HG03159 (cell line): Measurements from ENCODE around the gene MADD.

ENCODE experiments used
- ATAC-seq: cut with Tn5 transposase; IDR thresholded peaks from one replicate; pipeline ENCODE4 v1.9.1; 2021; ENCODE audit warnings: mild to moderate bottlenecking, moderate library complexity; ENCODE audit not compliant: unreplicated experiment

MADD gene

GRCh38 chr11:47269829-47270305 lies at the start of gene MADD:
TSS of gene MADD (plus strand) at chr11:47270133.
- ATAC-seq, result peak; percentile 73

- ATAC-seq, result no peak
These were observed 49.5 kb upstream of the MADD start for GRCh38 chr11:47220401-47220821.

GRCh38 chr11:47222696-47223095 lies 47.2 kb upstream of the MADD start:
- ATAC-seq, result no peak

DNA sequence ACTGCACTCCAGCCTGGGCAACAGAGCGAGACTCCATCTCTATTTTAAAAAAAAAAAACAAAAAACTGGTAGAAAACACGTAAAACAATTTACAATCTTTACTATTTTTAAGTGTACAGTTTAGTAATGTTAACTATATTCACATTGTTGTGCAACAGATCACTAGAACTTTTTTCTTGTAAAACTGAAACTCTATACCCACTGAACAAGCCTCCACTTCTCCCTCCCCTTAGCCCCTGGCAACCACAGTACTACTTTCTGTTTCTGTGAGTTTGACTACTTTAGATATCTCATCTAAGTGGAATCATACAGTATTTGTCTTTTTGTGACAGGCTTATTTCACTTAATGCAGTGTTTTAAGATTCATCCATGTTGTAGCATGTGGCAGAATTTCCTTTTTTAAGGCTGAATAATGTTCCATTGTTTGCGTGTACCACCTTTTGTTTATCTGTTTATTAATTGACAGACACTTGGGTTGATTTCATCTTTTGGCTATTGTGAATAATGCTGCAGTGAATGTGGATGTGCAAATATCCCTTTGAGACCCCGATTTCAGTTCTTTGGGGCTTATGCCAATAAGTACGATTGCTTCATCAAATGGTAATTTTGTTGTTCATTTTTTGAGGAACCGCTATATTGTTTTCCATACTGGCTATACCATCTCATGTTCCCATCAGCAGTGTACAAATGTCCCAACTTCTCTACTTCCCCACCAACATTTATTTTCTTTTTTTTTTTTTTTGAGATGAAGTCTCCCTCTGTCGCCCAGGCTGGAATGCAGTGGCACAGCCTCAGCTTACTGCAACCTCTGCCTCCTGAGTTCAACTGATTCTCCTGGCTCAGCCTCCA lies 44.2 kb upstream of the MADD start:
- ATAC-seq, result peak; percentile 70

GRCh38 chr11:47229161-47229560 lies 40.8 kb upstream of the MADD start:
- ATAC-seq, result no peak

DNA sequence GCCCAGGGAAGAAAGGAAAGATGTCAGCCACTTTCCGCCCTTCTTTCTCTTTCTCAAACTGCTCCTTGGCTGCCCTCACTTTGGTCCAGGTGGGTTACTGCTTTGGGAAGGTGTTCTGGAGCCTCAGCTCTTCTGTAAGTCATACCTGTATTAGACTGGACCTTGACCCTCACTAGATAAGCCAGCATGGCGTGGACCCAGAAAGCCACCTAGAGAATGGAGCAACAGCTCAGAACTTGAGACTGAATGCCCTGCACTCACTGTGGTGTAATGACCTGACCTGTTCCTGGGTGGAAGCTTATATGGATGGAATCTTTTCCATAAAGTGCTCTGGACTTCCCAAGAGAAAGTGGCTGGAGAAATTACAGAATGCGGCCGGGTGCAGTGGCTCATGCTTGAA lies 36.9 kb upstream of the MADD start:
- no peak for ATAC-seq

- no peak for ATAC-seq
These were observed 35.8 kb upstream of the MADD start for GRCh38 chr11:47233989-47234668.

DNA sequence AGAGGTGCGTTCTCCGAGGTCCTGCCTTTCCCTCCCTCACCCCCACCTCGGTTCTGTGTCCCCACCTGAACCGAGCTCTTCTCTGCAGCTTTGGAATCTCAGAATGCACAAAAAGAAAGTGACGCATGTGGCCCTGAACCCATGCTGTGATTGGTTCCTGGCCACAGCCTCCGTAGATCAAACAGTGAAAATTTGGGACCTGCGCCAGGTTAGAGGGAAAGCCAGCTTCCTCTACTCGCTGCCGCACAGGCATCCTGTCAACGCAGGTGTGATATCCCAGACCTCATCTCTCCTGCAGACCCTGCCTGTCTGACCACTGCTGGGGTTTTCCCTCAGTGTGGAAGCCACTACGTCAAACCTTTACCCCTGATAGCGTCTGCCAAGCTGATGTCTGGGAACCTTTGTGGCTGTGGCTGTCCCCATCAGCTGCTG lies 35.2 kb upstream of the MADD start:
- no peak for ATAC-seq

DNA sequence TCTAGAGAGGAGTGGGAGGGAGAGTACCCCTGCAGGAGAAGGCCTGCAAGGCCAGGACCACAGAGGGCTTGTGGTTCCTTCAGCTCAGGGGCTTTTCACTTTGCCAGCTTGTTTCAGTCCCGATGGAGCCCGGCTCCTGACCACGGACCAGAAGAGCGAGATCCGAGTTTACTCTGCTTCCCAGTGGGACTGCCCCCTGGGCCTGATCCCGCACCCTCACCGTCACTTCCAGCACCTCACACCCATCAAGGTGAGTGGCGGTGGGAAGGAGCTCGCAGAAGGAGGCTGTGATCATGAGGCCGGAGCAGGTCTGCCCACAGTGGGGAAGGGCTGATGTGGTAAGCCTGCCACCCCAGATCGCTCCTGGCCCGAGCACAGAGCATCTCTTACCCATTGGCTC lies 34.8 kb upstream of the MADD start:
- no peak for ATAC-seq

GRCh38 chr11:47236482-47236881 lies 33.5 kb upstream of the MADD start:
- ATAC-seq, result no peak

- ATAC-seq, result no peak
These were observed 30.1 kb upstream of the MADD start for GRCh38 chr11:47239852-47240251.

- ATAC-seq, result no peak
These were observed 28.1 kb upstream of the MADD start for GRCh38 chr11:47241841-47242301.

GRCh38 chr11:47242596-47243192 lies 27.2 kb upstream of the MADD start:
- no peak for ATAC-seq

DNA sequence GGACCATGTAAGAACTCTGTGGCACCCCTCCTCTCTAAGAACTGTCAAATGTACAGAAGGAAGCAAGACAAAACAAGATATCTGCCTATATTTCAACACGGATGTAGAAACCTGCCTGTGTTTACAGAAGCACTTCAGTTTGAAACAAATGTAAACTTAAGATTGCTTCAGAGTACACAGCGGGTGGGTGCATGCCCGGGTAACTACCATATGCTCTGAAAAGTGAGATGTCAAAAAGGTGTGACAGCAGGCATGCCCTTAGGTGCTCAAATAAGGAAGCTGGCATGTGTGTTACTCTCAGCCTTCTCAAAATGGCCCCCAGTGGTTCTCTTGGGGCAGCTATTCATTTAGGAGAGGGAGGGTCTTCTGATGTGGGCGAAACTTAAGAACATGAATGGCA lies 26.5 kb upstream of the MADD start:
- ATAC-seq, result no peak

DNA sequence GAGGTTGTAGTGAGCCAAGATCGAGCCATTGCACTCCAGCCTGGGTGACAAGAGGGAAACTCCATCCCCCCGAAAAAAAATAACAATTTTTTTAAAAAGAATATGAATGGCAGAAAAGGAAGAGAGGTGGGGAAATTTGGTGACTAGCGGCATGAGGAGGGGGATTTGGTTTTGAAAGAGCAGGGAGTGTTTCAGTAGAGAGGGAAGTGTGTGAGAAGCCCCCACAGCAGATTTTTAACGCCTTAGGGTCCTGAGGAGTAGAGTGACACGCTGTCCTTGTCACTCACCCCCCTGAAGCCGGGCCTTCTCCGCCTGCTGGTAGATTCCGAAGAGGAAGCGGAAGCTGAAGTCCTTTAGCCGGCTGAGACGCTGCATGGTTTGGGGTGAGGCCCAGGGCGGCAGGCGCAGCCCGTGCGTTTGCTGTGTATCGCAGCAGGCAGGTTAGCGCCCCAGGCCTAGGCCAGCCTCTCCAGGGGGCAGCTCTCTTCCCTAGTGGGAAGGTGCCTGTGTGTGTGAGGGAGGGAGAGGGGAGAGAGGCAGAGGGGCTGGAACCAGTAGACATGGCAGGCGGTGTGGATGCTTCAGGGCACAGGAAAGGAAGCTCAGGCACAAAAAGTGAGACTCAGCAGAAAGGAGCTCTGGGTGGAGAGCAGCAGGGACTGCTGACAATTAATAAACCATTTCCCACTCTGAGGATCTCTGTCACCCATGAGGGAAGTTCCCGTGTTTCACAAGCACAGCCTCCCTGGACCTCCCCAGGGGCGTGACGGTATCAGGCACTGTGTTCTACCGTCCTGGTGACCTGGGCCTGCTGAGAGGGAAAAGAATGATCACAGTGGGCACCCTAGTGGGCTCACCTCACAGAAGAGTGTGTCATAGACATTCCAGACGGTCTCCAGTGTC lies 25.2 kb upstream of the MADD start:
- no peak for ATAC-seq

GRCh38 chr11:47245611-47246357 lies 24.1 kb upstream of the MADD start:
- no peak for ATAC-seq

DNA sequence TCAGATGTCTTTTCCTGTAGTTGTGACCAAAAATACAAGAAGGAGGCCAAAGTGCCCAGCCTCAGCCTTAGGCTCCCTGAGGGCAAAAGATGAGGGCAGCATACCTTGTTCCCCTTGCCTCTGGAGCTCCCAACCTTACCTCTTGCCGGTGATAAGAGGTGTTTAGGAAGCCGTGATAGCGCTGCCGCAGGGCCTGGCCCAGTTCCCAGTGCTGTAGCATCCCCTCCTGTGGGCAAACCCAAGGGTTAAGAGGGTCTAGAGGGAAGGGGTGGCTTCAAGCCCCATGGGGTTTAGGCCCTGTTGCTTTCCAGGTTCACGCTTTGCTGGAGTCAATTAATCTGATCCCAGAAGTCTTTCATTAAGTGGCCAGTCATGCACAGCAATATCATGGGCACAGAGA lies 22.4 kb upstream of the MADD start:
- no peak for ATAC-seq

DNA sequence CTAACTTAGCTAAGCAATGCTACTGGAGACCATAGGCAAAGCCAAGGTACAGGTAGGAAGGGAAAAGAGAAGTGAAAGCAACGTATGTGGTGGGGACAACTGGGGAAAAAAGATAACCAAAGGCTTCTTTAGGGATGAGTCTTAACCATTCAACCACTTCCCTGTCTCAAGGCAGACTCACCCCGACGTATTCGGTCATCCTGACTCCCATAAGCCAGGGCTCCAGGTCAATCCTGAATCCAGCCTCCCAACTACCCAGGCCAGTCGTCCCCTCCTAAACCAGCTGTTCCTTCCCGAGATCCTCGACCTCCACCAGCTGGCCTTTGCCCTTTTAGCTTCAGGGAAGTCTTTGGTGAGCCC lies 21.6 kb upstream of the MADD start:
- ATAC-seq, result peak; percentile 25

DNA sequence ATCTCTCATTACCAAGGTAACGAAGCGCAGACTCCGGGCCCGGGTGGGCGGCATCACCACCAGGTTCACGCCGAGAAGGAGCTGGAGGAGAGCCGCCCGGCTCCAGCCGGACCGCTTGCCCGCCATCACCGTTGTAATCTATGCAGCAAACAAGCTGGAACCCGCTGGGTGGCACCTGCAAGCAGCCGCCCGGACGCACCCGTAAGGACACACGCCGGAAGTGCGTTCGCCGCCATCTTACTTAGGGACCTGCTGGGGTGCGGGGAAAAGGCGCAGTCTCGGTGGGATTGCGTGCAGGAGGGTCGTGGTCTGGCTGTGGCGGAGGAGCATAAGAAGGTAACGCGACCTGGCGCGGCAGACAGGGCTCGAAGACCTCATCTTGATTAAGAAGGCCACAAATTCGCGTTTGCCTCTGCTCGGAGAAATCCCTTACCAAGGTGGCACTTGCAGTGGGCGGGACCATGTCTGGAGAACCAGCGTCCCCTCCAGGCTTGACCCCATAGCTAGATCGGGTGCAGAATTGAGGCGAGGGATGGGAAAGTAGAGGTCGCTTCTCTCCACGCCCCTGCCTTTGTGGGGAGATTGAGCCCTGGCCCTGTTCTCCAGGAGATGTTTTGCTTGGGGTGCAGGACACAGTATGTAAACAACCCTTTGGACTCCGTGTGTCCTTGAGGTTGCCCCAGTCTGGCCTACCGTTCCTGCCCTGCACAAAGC lies 21.1 kb upstream of the MADD start, which contains the start of gene ACP2:
Gene ACP2 (minus strand): TSS at position 151 of the 714 bp plus-strand sequence. CDS start 25 bp downstream, at position 126.
- ATAC-seq, result peak; percentile 90
